Small intestine (tissue), 7 donors: ENCODE measurements around the gene MAEA. TPM values are rescaled to one million over a fixed set of nuclear protein-coding genes. Genes with fewer than 3 reads are reported as not detected.
A peak's percentile ranks its signal among the peaks of the same experiment; 100 is the strongest.

Experiments
- DNase-seq, 2 donors: peaks; one replicate each; pipeline versions ENCODE4 v3.0.0 to v3.0.0-alpha.2; 2013
- FAIRE-seq: peaks from 2 replicates; lab custom pipeline; 2012; peaks lifted over from hg19 to GRCh38; lab: Jason Lieb, UNC
- H3K27ac ChIP-seq, 3 donors: one replicate each; pipeline ENCODE4 v1.5.1; 2013; ENCODE audit warnings: low read length in 2 of 3, mild to moderate bottlenecking in 2 of 3, control low read depth in 1 of 3, inconsistent platforms in 1 of 3, low read depth in 1 of 3, moderate library complexity in 1 of 3
- H3K27me3 ChIP-seq, 3 donors: one replicate each; pipeline ENCODE4 v1.6.1; 2013; ENCODE audit warnings: low read length in 3 of 3, inconsistent platforms in 1 of 3; ENCODE audit not compliant: control insufficient read depth in 3 of 3, insufficient read depth in 3 of 3
- H3K36me3 ChIP-seq, 3 donors: one replicate each; pipeline ENCODE4 v1.6.1; 2013; ENCODE audit warnings: low read length in 3 of 3, inconsistent platforms in 1 of 3, low read depth in 1 of 3, mild to moderate bottlenecking in 1 of 3, moderate library complexity in 1 of 3; ENCODE audit not compliant: control insufficient read depth in 3 of 3, insufficient read depth in 2 of 3
- H3K4me1 ChIP-seq, 3 donors: one replicate each; pipeline ENCODE4 v1.6.1; 2013; ENCODE audit warnings: low read length in 2 of 3, inconsistent platforms in 1 of 3, low read depth in 1 of 3, mild to moderate bottlenecking in 1 of 3, moderate library complexity in 1 of 3; ENCODE audit not compliant: control insufficient read depth in 3 of 3, insufficient read depth in 2 of 3
- H3K4me3 ChIP-seq, 3 donors: one replicate each; pipeline ENCODE4 v1.5.1; 2013; ENCODE audit warnings: low read length in 3 of 3, control low read depth in 1 of 3, inconsistent platforms in 1 of 3, low read depth in 1 of 3, mild to moderate bottlenecking in 1 of 3, moderate library complexity in 1 of 3
- H3K9me3 ChIP-seq, 2 donors: one replicate each; pipeline ENCODE4 v1.6.1; 2013; ENCODE audit warnings: low read depth in 1 of 2, low read length in 1 of 2; ENCODE audit not compliant: control insufficient read depth in 2 of 2, insufficient read depth in 1 of 2
- WGBS, 3 donors: extraction: QIAGEN DNeasy Blood & Tissue Kit; methylation state at CpG; one replicate each; pipeline ENCODE4 v1.1.7; 2013; 5-methylcytosine and 5-hydroxymethylcytosine counted together
- polyA plus RNA-seq, 4 donors: library from polyadenylated mRNA; stranded (reverse) in 3 of 4; unstranded in 1 of 4; fragments of 200-250 nt in 3 of 4; fragments of 120-200 nt in 1 of 4; gene quantifications; one replicate each; pipeline versions ENCODE4 v1.2.1 to v1.2.3, GENCODE V29; 2013
- donor health status: healthy with polysubstance abuse.
- donor health status: control.
- donor health status: control.
- donor health status: Bipolar disorder and iron deficiency.
- donor health status: healthy.

Gene MAEA
- polyA plus RNA-seq, 4 donors, result 49.4 to 97.1 (median 65.8) TPM

- 86 to 91% (median 88%) methylated on average over 18 of the region's 18 CpGs for WGBS, 3 donors
- no peaks in the 10 kb centered on the region for H3K9me3 ChIP-seq
- H3K27me3 ChIP-seq, result no peaks in the 10 kb centered on the region
- FAIRE-seq (no peak), DNase-seq (no peak)
- H3K36me3 ChIP-seq, result peaks cover 0 to 60% (median 4%) of the 10 kb centered on the region in 3 donors
- H3K27ac ChIP-seq, result no peak overlapping the region
- H3K4me1 ChIP-seq, result no peaks in the 10 kb centered on the region
- H3K4me3 ChIP-seq, result no peak overlapping the region
Measured at GRCh38 chr4:1361431-1361830, 71.7 kb downstream of the MAEA start.

GRCh38 chr4:1362046-1362445 is 72.4 kb downstream of the MAEA start:
- FAIRE-seq, result no peak
- Histone ChIP-seq H3K4me1 (no peaks in the 10 kb centered on the region), H3K4me3 (no peak overlapping the region), H3K36me3 (peaks cover 0 to 63% (median 4%) of the 10 kb centered on the region in 3 donors), H3K9me3 (no peaks in the 10 kb centered on the region), H3K27ac (no peak overlapping the region), H3K27me3 (no peaks in the 10 kb centered on the region)
- no peak for DNase-seq
- 86 to 91% (median 86%) methylated on average over 10 of the region's 10 CpGs for WGBS, 3 donors

DNA sequence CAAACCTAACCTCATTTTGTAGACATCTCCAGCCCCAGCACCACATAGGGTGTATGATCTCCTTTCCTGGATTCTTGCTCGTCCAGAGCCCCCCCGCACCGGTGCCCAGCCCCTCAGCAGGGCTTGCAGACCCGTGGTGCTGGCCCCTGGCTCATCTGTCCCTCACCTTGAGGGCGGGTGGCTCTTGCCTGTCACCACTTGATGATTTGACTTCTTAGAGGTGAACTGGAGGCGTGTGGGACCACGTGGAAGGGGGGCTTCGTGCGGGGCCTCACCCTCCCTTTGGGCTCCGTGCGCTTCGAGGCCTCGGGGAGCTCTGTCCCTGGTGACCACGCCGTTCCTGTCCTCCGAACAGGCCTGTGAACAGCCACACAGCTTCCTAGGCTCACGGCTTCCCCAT is 72.8 kb downstream of the MAEA start:
- FAIRE-seq (no peak), DNase-seq (no peak)
- H3K9me3 ChIP-seq, result no peaks in the 10 kb centered on the region
- no peak overlapping the region for H3K4me3 ChIP-seq
- no peaks in the 10 kb centered on the region for H3K27me3 ChIP-seq
- no peak overlapping the region for H3K27ac ChIP-seq
- H3K4me1 ChIP-seq, result no peaks in the 10 kb centered on the region
- peaks cover 0 to 62% (median 4%) of the 10 kb centered on the region in 3 donors for H3K36me3 ChIP-seq
- WGBS, 3 donors, result 93 to 97% (median 95%) methylated on average over 17 of the region's 17 CpGs

DNA sequence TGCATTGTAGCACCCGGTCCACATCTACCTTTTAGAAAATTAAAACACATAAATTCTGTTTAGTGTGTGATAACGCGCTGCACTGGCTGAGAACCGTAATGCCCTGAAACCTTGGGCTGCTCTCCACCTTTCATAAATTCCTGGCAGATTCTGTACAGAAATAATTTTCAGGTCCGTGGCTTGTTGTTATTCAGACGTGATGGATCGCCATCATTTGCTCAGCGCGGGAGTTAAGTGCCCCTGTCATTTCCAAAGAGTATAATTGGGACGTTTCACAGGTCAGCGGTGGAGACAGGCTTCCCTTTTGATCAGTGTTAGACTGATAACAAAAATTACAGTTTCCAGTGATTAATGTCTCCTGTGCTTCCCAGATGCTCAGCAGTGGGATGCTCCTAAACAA is 73.8 kb downstream of the MAEA start:
- H3K9me3 ChIP-seq, result no peaks in the 10 kb centered on the region
- H3K4me3 ChIP-seq, result no peak overlapping the region
- no peak for DNase-seq
- no peaks in the 10 kb centered on the region for H3K27me3 ChIP-seq
- FAIRE-seq, result no peak
- H3K27ac ChIP-seq, result no peak overlapping the region
- WGBS, 3 donors, result 84 to 91% (median 89%) methylated on average over 11 of the region's 11 CpGs
- H3K4me1 ChIP-seq, result no peaks in the 10 kb centered on the region
- peaks cover 0 to 61% (median 4%) of the 10 kb centered on the region in 3 donors for H3K36me3 ChIP-seq

DNA sequence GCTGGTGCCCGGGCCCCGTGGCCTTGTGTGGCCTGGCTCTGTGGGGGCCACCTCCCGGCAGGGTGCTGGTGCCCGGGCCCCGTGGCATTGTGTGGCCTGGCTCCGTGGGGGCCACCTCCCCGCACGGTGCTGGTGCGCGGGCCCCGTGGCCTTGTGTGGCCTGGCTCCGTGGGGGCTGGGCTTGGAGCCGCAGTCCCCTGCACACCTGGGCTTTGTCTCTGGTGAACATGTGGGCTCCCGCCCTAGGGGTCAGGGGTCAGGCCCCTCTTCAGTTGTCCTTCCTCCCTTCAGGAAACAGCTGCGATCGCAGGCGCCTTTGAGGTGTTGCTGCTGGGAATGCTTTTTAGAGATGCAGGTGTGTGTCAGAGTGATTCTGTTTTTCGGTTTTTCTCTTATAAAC is 74.5 kb downstream of the MAEA start:
- Histone ChIP-seq H3K27ac (no peak overlapping the region), H3K27me3 (no peaks in the 10 kb centered on the region), H3K4me3 (no peak overlapping the region), H3K36me3 (peaks cover 0 to 58% (median 4%) of the 10 kb centered on the region in 3 donors), H3K9me3 (no peaks in the 10 kb centered on the region), H3K4me1 (no peaks in the 10 kb centered on the region)
- FAIRE-seq, result no peak
- WGBS, 3 donors, result 86 to 100% (median 87%) methylated on average over 11 to 16 of the region's 18 CpGs
- DNase-seq, result no peak

DNA sequence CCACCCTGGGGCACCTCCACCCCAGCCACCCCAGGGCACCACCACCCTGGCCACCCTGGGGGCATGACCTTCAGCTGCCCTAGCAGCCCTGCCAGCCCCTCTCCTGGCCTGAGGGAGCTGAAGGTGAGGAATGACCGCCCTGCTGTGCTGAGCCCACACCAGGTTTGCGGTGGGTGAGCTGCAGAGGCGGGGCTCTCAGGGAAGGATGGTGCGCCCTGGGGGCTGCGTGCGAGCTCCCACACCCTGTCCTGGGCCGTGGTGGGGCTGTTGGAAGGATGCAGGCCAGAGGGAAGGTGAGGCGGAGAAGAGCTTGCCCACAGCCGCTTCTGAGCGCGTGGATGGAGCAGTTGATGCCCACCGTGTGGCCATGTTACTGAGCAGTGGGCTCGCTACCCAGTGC is 75.1 kb downstream of the MAEA start:
- H3K27ac ChIP-seq, result no peak overlapping the region
- FAIRE-seq, result no peak
- 96 to 97% (median 96%) methylated on average over 13 of the region's 13 CpGs for WGBS, 3 donors

GRCh38 chr4:1365271-1366178 is 75.8 kb downstream of the MAEA start:
- H3K36me3 ChIP-seq, result peaks cover 0 to 51% (median 4%) of the 10 kb centered on the region in 3 donors

More for the DNA sequence above, 75.1 kb downstream of the MAEA start:
- H3K27me3 ChIP-seq, result no peaks in the 10 kb centered on the region
- DNase-seq, result no peak
- peaks cover 0 to 54% (median 4%) of the 10 kb centered on the region in 3 donors for H3K36me3 ChIP-seq
- H3K4me1 ChIP-seq, result no peaks in the 10 kb centered on the region
- no peaks in the 10 kb centered on the region for H3K9me3 ChIP-seq
- H3K4me3 ChIP-seq, result no peak overlapping the region

DNA sequence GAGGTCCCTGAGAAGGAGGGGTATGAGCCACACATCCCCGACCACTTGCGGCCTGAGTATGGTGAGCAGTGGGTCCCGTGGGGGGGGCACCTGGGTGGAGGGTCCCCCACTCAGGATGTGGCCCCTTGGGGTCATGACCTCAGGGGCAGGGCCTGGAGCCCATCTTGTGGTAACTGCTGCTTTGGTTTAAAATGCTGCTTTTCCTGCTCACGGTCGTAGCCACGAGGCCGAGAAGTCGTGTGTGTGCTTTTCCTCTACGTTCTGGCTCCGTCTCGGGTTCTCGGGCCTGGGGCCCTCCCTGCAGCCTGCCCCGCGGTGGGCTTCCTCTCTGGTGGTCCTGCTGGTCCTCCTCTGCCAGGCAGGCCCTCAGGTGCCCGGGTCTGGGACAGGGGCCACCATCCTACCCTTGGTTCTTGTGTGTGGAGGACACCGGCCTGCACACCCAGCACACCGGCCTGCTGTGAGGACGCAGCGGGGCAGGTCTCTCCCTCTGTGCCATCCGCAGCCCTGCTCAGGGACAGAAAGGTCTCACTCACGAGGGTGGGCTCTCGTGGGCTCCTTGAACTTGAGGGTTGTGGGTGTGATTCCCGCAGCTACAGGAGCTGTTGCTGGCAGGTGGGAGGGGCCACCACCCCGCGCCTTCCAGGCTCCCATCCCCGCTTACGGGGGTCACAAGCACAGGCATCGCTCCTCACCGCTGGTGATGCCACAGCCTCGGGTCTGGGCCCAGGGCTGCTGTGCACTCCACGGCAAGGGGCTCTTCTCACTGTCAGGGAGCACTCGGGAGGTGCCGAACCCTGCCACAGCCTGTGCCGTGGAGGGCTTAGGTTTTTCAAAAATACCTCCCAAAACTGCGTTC is 76.9 kb downstream of the MAEA start:
- Histone ChIP-seq H3K36me3 (peaks cover 0 to 52% (median 4%) of the 10 kb centered on the region in 3 donors), H3K4me1 (no peaks in the 10 kb centered on the region), H3K27ac (no peak overlapping the region), H3K4me3 (no peak overlapping the region), H3K27me3 (no peaks in the 10 kb centered on the region), H3K9me3 (no peaks in the 10 kb centered on the region)
- 94 to 96% (median 95%) methylated on average over 35 of the region's 35 CpGs for WGBS, 3 donors
- FAIRE-seq, result no peak
- no peak for DNase-seq

More at GRCh38 chr4:1365271-1366178, 75.8 kb downstream of the MAEA start:
- H3K27me3 ChIP-seq, result no peaks in the 10 kb centered on the region
- no peak overlapping the region for H3K4me3 ChIP-seq
- no peak overlapping the region for H3K27ac ChIP-seq
- no peaks in the 10 kb centered on the region for H3K9me3 ChIP-seq
- WGBS, 3 donors, result 31 to 64% (median 44%) methylated on average over 25 of the region's 25 CpGs
- FAIRE-seq (no peak), DNase-seq (peak; percentile 33 to 52)
- no peaks in the 10 kb centered on the region for H3K4me1 ChIP-seq
